ENCODE data around the gene LYSMD2. TPM values are rescaled to one million over a fixed set of nuclear protein-coding genes. Genes with fewer than 3 reads are reported as not detected.

The LYSMD2 gene
- total RNA-seq, 1 donor: 3.1 TPM

DNA sequence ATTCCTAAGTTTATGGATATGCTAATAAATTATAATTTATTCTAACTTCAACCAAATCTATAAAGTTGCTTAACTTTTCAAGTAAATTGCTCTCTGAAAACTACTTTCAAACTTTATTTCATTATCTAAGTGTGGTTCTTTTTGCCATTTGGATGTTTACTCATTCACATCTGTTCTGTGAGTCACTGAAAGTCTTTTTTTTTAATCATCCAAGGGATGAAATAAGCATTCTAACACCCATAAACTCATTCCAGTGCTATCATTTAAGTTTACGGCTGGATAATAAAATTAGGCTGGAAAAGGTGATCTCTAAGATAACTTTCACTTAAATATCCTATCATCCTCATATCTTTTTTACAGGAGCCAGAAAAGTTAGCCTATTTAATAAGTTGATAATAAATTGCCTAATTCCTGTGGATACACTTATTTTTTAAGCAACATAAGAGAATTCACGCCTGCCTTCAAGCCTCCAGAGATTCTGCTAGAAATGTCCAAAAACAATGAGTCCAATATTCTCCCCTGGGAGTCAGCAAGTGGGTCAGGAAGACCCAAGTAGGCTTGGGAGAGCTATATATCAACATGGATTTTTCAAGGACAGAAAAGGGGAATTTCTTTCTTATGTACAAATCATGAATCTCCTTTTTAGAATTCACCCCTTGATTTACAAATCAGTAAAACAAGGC, 30.4 kb downstream of the LYSMD2 start:
- DNase-seq (ENCODE audit: low read depth): no peak
- no peak overlapping the region for H3K4me3 ChIP-seq (ENCODE audit: low read depth, low read length)
- no peak for TF ChIP-seq CTCF (IDR thresholded peaks at IDR 0.05; ENCODE audit: insufficient read depth, low read length)

GRCh38 chr15:51706291-51706690, 31.2 kb downstream of the LYSMD2 start:
- no peak overlapping the region for H3K4me3 ChIP-seq (ENCODE audit: low read depth, low read length)
- DNase-seq (ENCODE audit: low read depth): peak; percentile 28
- no peak for TF ChIP-seq CTCF (IDR thresholded peaks at IDR 0.05; ENCODE audit: insufficient read depth, low read length)

GRCh38 chr15:51702710-51703109, 34.7 kb downstream of the LYSMD2 start:
- DNase-seq (ENCODE audit: low read depth): no peak
- no peak overlapping the region for H3K4me3 ChIP-seq (ENCODE audit: low read depth, low read length)
- TF ChIP-seq CTCF (IDR thresholded peaks at IDR 0.05; ENCODE audit: insufficient read depth, low read length): no peak

- no peak for DNase-seq (ENCODE audit: low read depth)
- TF ChIP-seq CTCF (IDR thresholded peaks at IDR 0.05; ENCODE audit: insufficient read depth, low read length): no peak
- H3K4me3 ChIP-seq (ENCODE audit: low read depth, low read length): no peak overlapping the region
Measured at GRCh38 chr15:51699373-51699772, 38.1 kb downstream of the LYSMD2 start.

DNA sequence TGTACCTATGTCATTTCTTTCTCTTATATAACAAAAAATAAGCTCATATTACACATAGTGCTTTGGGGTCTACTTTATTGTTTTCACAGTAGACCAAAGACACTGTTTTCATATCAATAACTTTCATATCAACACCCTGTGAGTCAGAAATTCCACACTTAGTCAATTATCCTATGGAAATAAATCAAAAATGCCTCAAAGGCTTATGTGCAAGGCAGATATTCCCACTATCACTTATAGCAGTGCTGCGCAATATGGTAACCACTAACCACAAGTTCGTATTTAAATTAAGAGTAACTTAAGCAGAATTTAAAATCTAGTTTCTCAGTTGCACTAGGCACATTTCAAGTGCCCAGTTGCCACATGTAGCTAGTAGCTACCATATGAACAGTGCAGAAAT, 40.3 kb downstream of the LYSMD2 start:
- DNase-seq (ENCODE audit: low read depth): no peak
- TF ChIP-seq CTCF (IDR thresholded peaks at IDR 0.05; ENCODE audit: insufficient read depth, low read length): no peak
- H3K4me3 ChIP-seq (ENCODE audit: low read depth, low read length): no peak overlapping the region

- no peak overlapping the region for H3K4me3 ChIP-seq (ENCODE audit: low read depth, low read length)
- DNase-seq (ENCODE audit: low read depth): no peak
- no peak for TF ChIP-seq CTCF (IDR thresholded peaks at IDR 0.05; ENCODE audit: insufficient read depth, low read length)
Measured at GRCh38 chr15:51696566-51696965, 40.9 kb downstream of the LYSMD2 start.

GRCh38 chr15:51692154-51692553, 45.3 kb downstream of the LYSMD2 start:
- no peak overlapping the region for H3K4me3 ChIP-seq (ENCODE audit: low read depth, low read length)
- no peak for DNase-seq (ENCODE audit: low read depth)
- TF ChIP-seq CTCF (IDR thresholded peaks at IDR 0.05; ENCODE audit: insufficient read depth, low read length): no peak

Data from fibroblast of the aortic adventitia (primary cell).